Measurements from ENCODE around the gene PRKG1.
A peak's percentile ranks its signal among the peaks of the same experiment; 100 is the strongest.

PRKG1 gene

DNA sequence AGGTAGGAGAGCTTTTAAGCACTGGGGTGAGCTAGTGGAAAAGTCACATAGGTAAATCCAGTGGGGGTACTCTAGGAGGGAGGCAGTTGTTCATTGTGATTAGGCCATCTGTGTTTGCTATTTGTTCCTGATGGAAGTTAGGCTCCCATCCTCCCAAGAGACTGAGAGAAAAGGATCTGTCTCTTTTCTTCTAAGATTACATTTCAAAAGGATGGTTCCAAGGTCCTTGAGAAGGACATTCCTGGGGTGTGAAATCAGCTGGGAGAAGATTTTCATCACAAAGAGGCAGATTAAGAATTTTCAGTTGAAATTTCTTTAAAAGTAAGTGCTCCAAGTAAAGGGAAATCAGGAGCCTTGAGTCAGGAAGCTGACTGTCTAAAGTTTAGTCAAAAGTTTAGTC is 835.9 kb downstream of the PRKG1 start:
- Histone ChIP-seq H3K4me3 (ENCODE audit: low read length in 2 of 2) (no peak overlapping the region), H2AFZ (ENCODE audit: low read length) (no peak overlapping the region), H2BK12ac (ENCODE audit: low read length) (no peak overlapping the region), H3K27ac (replicated peaks; ENCODE audit: low read length) (no peak overlapping the region), H4K91ac (ENCODE audit: low read depth, low read length, poor library complexity) (no peak overlapping the region), H3K4ac (ENCODE audit: low read length) (no peak overlapping the region), H3K79me1 (ENCODE audit: low read depth, low read length) (no peaks in the 10 kb centered on the region), H2AK5ac (ENCODE audit: low read depth, low read length) (no peak overlapping the region), H3K18ac (ENCODE audit: low read length) (no peak overlapping the region), H3K4me2 (ENCODE audit: insufficient read depth, low read length, poor library complexity, severe bottlenecking) (no peak overlapping the region), H3K9me3 (replicated peaks in 1 of 2; ENCODE audit: control insufficient read depth in 2 of 2, insufficient read depth in 1 of 2, low read depth in 1 of 2, low read length in 2 of 2) (no peaks in the 10 kb centered on the region), H2BK15ac (ENCODE audit: low read length) (no peak overlapping the region), H2BK120ac (ENCODE audit: low read depth, low read length) (no peak overlapping the region), H3K14ac (ENCODE audit: low read length) (no peak overlapping the region), H4K8ac (ENCODE audit: low read depth, low read length) (no peak overlapping the region), H2BK5ac (ENCODE audit: low read length) (no peak overlapping the region), H3K23ac (ENCODE audit: low read depth, low read length, poor library complexity) (no peak overlapping the region), H3K9ac (ENCODE audit: low read depth, low read length, poor library complexity) (no peak overlapping the region), H3K27me3 (ENCODE audit: control insufficient read depth in 3 of 3, insufficient read depth in 3 of 3, low read depth in 1 of 3, low read length in 3 of 3) (no peaks in the 10 kb centered on the region), H3K4me1 (ENCODE audit: control insufficient read depth in 2 of 2, insufficient read depth in 1 of 2, low read depth in 1 of 2, low read length in 2 of 2) (peaks cover 5 to 13% of the 10 kb centered on the region in 2 donors), H3K36me3 (replicated peaks in 1 of 2; ENCODE audit: control insufficient read depth in 2 of 2, insufficient read depth in 2 of 2, low read length in 2 of 2) (no peaks in the 10 kb centered on the region)
- DNase-seq (ENCODE audit: low spot score), result no peak

DNA sequence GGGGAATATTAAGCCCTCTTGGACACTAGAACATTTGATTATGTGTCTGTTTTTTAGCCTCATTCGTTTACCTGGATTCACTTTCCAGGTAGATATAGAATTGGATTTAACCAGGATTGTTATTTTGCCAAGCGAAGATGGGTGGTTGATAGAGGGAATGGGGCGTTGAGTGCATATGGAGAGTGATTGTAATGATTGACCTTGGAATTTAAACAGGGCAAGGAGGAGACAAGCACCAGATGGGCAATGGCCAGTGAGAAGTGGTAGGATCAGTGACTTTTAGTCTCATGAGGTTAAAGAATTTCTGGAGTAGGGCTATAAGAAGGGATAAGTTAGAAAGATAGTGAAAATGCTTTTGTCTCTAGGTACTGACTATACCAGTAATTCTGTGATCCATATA is 836.3 kb downstream of the PRKG1 start:
- H2BK120ac ChIP-seq (ENCODE audit: low read depth, low read length), result no peak overlapping the region
- H4K8ac ChIP-seq (ENCODE audit: low read depth, low read length), result no peak overlapping the region
- H3K4me2 ChIP-seq (ENCODE audit: insufficient read depth, low read length, poor library complexity, severe bottlenecking), result no peak overlapping the region
- no peak overlapping the region for H2AK5ac ChIP-seq (ENCODE audit: low read depth, low read length)
- peaks cover 7 to 16% of the 10 kb centered on the region in 2 donors for H3K4me1 ChIP-seq (ENCODE audit: control insufficient read depth in 2 of 2, insufficient read depth in 1 of 2, low read depth in 1 of 2, low read length in 2 of 2)
- no peaks in the 10 kb centered on the region for H3K9me3 ChIP-seq (replicated peaks in 1 of 2; ENCODE audit: control insufficient read depth in 2 of 2, insufficient read depth in 1 of 2, low read depth in 1 of 2, low read length in 2 of 2)
- no peak for DNase-seq (ENCODE audit: low spot score)
- no peak overlapping the region for H3K4me3 ChIP-seq (ENCODE audit: low read length in 2 of 2)
- no peak overlapping the region for H4K91ac ChIP-seq (ENCODE audit: low read depth, low read length, poor library complexity)
- no peak overlapping the region for H3K18ac ChIP-seq (ENCODE audit: low read length)
- H2BK5ac ChIP-seq (ENCODE audit: low read length), result no peak overlapping the region
- H2AFZ ChIP-seq (ENCODE audit: low read length), result no peak overlapping the region
- no peaks in the 10 kb centered on the region for H3K36me3 ChIP-seq (replicated peaks in 1 of 2; ENCODE audit: control insufficient read depth in 2 of 2, insufficient read depth in 2 of 2, low read length in 2 of 2)
- H3K27me3 ChIP-seq (ENCODE audit: control insufficient read depth in 3 of 3, insufficient read depth in 3 of 3, low read depth in 1 of 3, low read length in 3 of 3), result no peaks in the 10 kb centered on the region
- no peak overlapping the region for H3K4ac ChIP-seq (ENCODE audit: low read length)
- no peak overlapping the region for H3K27ac ChIP-seq (replicated peaks; ENCODE audit: low read length)
- no peak overlapping the region for H3K14ac ChIP-seq (ENCODE audit: low read length)
- H2BK12ac ChIP-seq (ENCODE audit: low read length), result no peak overlapping the region
- WGBS, 2 donors (ENCODE audit: extremely low coverage in 2 of 2, insufficient read length in 2 of 2, insufficient replicate concordance in 1 of 2), result 100% methylated on average over 1 of the region's 3 CpGs; no CpG with 5 or more reads in 1 of the 2 donors
- H3K23ac ChIP-seq (ENCODE audit: low read depth, low read length, poor library complexity), result no peak overlapping the region
- H3K9ac ChIP-seq (ENCODE audit: low read depth, low read length, poor library complexity), result no peak overlapping the region
- H2BK15ac ChIP-seq (ENCODE audit: low read length), result no peak overlapping the region
- no peaks in the 10 kb centered on the region for H3K79me1 ChIP-seq (ENCODE audit: low read depth, low read length)

DNA sequence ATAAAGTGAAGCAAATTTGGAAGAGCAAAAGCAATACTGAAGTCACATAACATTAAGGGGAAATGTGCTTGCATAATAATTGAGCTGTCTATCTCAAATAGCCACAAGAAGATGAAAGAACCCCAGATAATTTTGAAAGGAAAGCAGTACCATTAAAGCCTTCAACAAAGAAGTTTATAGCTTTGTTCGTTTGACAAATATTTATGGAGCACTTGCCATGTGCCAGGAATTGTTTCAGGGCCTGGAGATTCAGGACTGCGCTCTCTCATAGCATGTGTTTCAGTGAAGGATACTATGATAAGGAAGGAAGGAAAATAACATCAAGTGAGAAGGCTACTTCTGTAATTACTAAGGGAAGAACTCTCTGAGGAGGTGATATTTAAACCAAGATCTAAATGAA is 837.4 kb downstream of the PRKG1 start:
- Histone ChIP-seq H3K36me3 (replicated peaks in 1 of 2; ENCODE audit: control insufficient read depth in 2 of 2, insufficient read depth in 2 of 2, low read length in 2 of 2) (no peaks in the 10 kb centered on the region), H2BK15ac (ENCODE audit: low read length) (no peak overlapping the region), H2AK5ac (ENCODE audit: low read depth, low read length) (no peak overlapping the region), H3K79me1 (ENCODE audit: low read depth, low read length) (no peaks in the 10 kb centered on the region), H3K23ac (ENCODE audit: low read depth, low read length, poor library complexity) (no peak overlapping the region), H2BK5ac (ENCODE audit: low read length) (no peak overlapping the region), H3K4me3 (ENCODE audit: low read length in 2 of 2) (no peak overlapping the region), H4K8ac (ENCODE audit: low read depth, low read length) (no peak overlapping the region), H3K14ac (ENCODE audit: low read length) (no peak overlapping the region), H3K9me3 (replicated peaks in 1 of 2; ENCODE audit: control insufficient read depth in 2 of 2, insufficient read depth in 1 of 2, low read depth in 1 of 2, low read length in 2 of 2) (no peaks in the 10 kb centered on the region), H4K91ac (ENCODE audit: low read depth, low read length, poor library complexity) (no peak overlapping the region), H3K4ac (ENCODE audit: low read length) (no peak overlapping the region), H3K27ac (replicated peaks; ENCODE audit: low read length) (no peak overlapping the region), H3K27me3 (ENCODE audit: control insufficient read depth in 3 of 3, insufficient read depth in 3 of 3, low read depth in 1 of 3, low read length in 3 of 3) (no peaks in the 10 kb centered on the region), H3K9ac (ENCODE audit: low read depth, low read length, poor library complexity) (no peak overlapping the region), H3K4me2 (ENCODE audit: insufficient read depth, low read length, poor library complexity, severe bottlenecking) (no peak overlapping the region), H2BK120ac (ENCODE audit: low read depth, low read length) (no peak overlapping the region), H2AFZ (ENCODE audit: low read length) (no peak overlapping the region), H3K18ac (ENCODE audit: low read length) (no peak overlapping the region), H3K4me1 (ENCODE audit: control insufficient read depth in 2 of 2, insufficient read depth in 1 of 2, low read depth in 1 of 2, low read length in 2 of 2) (peaks cover 7 to 16% of the 10 kb centered on the region in 2 donors), H2BK12ac (ENCODE audit: low read length) (no peak overlapping the region)
- WGBS, 2 donors (ENCODE audit: extremely low coverage in 2 of 2, insufficient read length in 2 of 2, insufficient replicate concordance in 1 of 2), result no CpG with 5 or more reads among the region's 2 CpGs
- DNase-seq (ENCODE audit: low spot score), result no peak

DNA sequence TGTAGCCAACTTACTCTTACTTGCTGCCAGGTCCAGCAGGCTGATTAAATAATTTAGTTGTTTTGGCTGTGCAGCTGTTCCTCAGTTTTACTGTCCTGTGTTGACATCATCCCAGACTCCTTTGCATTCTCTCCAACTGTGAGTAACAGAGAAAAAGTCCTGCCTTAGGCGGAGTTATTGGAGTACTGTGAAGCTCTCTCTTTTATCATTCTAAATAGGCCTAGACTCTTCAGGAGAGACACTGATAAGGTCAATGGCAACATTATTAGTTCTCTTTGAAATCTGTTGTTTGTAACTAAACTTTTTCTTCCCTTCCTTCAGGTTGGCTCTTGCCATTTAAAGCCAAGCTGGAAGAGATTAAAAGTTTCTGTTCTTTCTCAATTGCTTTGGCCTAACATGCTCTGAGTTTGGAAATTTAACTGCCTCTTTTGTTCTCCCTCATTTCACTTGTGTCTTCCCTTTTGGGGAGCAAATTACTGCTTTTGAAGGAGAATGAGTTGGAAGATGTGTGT is 840.8 kb downstream of the PRKG1 start:
- H4K8ac ChIP-seq (ENCODE audit: low read depth, low read length), result no peak overlapping the region
- no peaks in the 10 kb centered on the region for H3K27me3 ChIP-seq (ENCODE audit: control insufficient read depth in 3 of 3, insufficient read depth in 3 of 3, low read depth in 1 of 3, low read length in 3 of 3)
- H3K23ac ChIP-seq (ENCODE audit: low read depth, low read length, poor library complexity), result no peak overlapping the region
- no peak overlapping the region for H2BK5ac ChIP-seq (ENCODE audit: low read length)
- no peaks in the 10 kb centered on the region for H3K79me1 ChIP-seq (ENCODE audit: low read depth, low read length)
- no peak overlapping the region for H3K14ac ChIP-seq (ENCODE audit: low read length)
- H3K9ac ChIP-seq (ENCODE audit: low read depth, low read length, poor library complexity), result no peak overlapping the region
- H3K9me3 ChIP-seq (replicated peaks in 1 of 2; ENCODE audit: control insufficient read depth in 2 of 2, insufficient read depth in 1 of 2, low read depth in 1 of 2, low read length in 2 of 2), result no peaks in the 10 kb centered on the region
- no peak overlapping the region for H2BK15ac ChIP-seq (ENCODE audit: low read length)
- peaks cover 7 to 17% of the 10 kb centered on the region in 2 donors for H3K4me1 ChIP-seq (ENCODE audit: control insufficient read depth in 2 of 2, insufficient read depth in 1 of 2, low read depth in 1 of 2, low read length in 2 of 2)
- no peak overlapping the region for H4K91ac ChIP-seq (ENCODE audit: low read depth, low read length, poor library complexity)
- H3K4me2 ChIP-seq (ENCODE audit: insufficient read depth, low read length, poor library complexity, severe bottlenecking), result no peak overlapping the region
- WGBS, 2 donors (ENCODE audit: extremely low coverage in 2 of 2, insufficient read length in 2 of 2, insufficient replicate concordance in 1 of 2), result no CpG with 5 or more reads among the region's 1 CpG
- no peak overlapping the region for H3K4me3 ChIP-seq (ENCODE audit: low read length in 2 of 2)
- H3K18ac ChIP-seq (ENCODE audit: low read length), result no peak overlapping the region
- DNase-seq (ENCODE audit: low spot score), result no peak
- H2BK120ac ChIP-seq (ENCODE audit: low read depth, low read length), result no peak overlapping the region
- no peak overlapping the region for H3K27ac ChIP-seq (replicated peaks; ENCODE audit: low read length)
- peak overlapping the region; percentile 69 for H2AFZ ChIP-seq (ENCODE audit: low read length)
- no peaks in the 10 kb centered on the region for H3K36me3 ChIP-seq (replicated peaks in 1 of 2; ENCODE audit: control insufficient read depth in 2 of 2, insufficient read depth in 2 of 2, low read length in 2 of 2)
- H2AK5ac ChIP-seq (ENCODE audit: low read depth, low read length), result no peak overlapping the region
- H2BK12ac ChIP-seq (ENCODE audit: low read length), result no peak overlapping the region
- H3K4ac ChIP-seq (ENCODE audit: low read length), result no peak overlapping the region
